ENCODE results near the gene ROR2. TPM values are rescaled to one million over a fixed set of nuclear protein-coding genes. Genes with fewer than 3 reads are reported as not detected.

Gene ROR2
- total and polyA plus RNA-seq, 4 donors = 0.13 to 0.84 (median 0.52) TPM

DNA sequence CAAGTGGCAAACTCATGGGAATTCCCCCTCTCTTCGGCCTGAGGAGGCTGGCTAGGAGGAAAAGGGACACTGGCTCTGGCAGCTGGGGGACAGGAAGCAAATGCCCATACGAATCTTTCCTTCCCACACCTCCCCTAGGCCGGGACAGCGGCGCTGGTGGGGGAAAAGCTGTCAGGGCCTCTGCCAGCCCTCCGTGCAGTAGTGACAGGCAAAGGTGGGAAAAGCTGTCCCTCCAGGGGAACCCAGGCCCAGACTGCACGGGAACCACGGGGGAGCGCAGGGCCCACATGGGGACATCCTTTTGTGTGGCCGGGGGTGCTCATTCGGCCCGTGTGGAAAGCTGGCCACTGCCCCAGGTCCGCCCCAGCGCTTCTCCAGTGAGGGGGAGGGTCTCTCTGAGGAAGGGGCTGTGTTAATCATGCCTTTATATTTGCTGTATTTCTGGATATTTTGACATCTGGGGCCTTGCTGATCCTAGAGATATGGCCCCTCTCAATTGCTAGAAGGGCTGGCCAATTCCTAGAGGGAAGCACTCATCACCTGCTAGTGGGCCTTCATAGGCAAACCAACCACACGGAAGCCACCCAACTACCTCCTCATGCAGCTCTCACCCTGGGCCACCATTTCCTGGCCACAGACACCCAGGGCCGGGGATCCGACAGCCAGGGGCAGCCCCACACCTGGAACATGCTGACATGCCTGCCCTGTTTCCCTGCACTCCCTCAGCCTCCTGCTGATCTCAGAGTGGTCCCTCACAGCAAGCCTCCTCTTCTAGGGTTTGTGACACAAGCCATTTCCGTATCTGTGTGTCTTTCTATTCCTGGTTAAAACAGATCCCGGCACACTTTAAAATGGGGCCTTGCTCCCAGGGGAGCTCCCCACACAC is 138.8 kb downstream of the ROR2 start:
- TF ChIP-seq, protein P1, sequence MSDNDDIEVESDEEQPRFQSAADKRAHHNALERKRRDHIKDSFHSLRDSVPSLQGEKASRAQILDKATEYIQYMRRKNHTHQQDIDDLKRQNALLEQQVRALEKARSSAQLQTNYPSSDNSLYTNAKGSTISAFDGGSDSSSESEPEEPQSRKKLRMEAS (IDR thresholded peaks at IDR 0.05) = no peak
- TF ChIP-seq, protein P2, sequence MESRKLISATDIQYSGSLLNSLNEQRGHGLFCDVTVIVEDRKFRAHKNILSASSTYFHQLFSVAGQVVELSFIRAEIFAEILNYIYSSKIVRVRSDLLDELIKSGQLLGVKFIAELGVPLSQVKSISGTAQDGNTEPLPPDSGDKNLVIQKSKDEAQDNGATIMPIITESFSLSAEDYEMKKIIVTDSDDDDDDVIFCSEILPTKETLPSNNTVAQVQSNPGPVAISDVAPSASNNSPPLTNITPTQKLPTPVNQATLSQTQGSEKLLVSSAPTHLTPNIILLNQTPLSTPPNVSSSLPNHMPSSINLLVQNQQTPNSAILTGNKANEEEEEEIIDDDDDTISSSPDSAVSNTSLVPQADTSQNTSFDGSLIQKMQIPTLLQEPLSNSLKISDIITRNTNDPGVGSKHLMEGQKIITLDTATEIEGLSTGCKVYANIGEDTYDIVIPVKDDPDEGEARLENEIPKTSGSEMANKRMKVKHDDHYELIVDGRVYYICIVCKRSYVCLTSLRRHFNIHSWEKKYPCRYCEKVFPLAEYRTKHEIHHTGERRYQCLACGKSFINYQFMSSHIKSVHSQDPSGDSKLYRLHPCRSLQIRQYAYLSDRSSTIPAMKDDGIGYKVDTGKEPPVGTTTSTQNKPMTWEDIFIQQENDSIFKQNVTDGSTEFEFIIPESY (IDR thresholded peaks at IDR 0.05) = no peak
- TF ChIP-seq SP1 (IDR thresholded peaks at IDR 0.05) (no peak), FOXA2 (IDR thresholded peaks at IDR 0.05) (no peak), HNF4A (conservative IDR thresholded peaks at IDR 0.05) (no peak), RAD21 (IDR thresholded peaks at IDR 0.05) (no peak), TAF1 (conservative IDR thresholded peaks at IDR 0.05) (no peak)
- TF ChIP-seq, protein P3, sequence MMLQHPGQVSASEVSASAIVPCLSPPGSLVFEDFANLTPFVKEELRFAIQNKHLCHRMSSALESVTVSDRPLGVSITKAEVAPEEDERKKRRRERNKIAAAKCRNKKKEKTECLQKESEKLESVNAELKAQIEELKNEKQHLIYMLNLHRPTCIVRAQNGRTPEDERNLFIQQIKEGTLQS (IDR thresholded peaks at IDR 0.05) = no peak
- TF ChIP-seq, protein P4, sequence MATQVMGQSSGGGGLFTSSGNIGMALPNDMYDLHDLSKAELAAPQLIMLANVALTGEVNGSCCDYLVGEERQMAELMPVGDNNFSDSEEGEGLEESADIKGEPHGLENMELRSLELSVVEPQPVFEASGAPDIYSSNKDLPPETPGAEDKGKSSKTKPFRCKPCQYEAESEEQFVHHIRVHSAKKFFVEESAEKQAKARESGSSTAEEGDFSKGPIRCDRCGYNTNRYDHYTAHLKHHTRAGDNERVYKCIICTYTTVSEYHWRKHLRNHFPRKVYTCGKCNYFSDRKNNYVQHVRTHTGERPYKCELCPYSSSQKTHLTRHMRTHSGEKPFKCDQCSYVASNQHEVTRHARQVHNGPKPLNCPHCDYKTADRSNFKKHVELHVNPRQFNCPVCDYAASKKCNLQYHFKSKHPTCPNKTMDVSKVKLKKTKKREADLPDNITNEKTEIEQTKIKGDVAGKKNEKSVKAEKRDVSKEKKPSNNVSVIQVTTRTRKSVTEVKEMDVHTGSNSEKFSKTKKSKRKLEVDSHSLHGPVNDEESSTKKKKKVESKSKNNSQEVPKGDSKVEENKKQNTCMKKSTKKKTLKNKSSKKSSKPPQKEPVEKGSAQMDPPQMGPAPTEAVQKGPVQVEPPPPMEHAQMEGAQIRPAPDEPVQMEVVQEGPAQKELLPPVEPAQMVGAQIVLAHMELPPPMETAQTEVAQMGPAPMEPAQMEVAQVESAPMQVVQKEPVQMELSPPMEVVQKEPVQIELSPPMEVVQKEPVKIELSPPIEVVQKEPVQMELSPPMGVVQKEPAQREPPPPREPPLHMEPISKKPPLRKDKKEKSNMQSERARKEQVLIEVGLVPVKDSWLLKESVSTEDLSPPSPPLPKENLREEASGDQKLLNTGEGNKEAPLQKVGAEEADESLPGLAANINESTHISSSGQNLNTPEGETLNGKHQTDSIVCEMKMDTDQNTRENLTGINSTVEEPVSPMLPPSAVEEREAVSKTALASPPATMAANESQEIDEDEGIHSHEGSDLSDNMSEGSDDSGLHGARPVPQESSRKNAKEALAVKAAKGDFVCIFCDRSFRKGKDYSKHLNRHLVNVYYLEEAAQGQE (IDR thresholded peaks at IDR 0.05) = no peak
- TF ChIP-seq, protein P5, sequence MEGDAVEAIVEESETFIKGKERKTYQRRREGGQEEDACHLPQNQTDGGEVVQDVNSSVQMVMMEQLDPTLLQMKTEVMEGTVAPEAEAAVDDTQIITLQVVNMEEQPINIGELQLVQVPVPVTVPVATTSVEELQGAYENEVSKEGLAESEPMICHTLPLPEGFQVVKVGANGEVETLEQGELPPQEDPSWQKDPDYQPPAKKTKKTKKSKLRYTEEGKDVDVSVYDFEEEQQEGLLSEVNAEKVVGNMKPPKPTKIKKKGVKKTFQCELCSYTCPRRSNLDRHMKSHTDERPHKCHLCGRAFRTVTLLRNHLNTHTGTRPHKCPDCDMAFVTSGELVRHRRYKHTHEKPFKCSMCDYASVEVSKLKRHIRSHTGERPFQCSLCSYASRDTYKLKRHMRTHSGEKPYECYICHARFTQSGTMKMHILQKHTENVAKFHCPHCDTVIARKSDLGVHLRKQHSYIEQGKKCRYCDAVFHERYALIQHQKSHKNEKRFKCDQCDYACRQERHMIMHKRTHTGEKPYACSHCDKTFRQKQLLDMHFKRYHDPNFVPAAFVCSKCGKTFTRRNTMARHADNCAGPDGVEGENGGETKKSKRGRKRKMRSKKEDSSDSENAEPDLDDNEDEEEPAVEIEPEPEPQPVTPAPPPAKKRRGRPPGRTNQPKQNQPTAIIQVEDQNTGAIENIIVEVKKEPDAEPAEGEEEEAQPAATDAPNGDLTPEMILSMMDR (IDR thresholded peaks at IDR 0.05; ENCODE audit: low read depth, low read length, missing input control) = no peak
- no peaks in the 10 kb centered on the region for H3K36me3 ChIP-seq (ENCODE audit: control insufficient read depth in 4 of 4, insufficient read depth in 3 of 4, low read depth in 1 of 4, low read length in 3 of 4)
- no peak overlapping the region for H3K9ac ChIP-seq (ENCODE audit: low read depth in 1 of 2, low read length in 2 of 2)
- DNase-seq (ENCODE audit: low spot score) = no peak
- 90% methylated on average over 19 of the region's 19 CpGs for WGBS
- H3K4me1 ChIP-seq (ENCODE audit: control insufficient read depth in 4 of 4, insufficient read depth in 4 of 4, low read length in 3 of 4) = no peaks in the 10 kb centered on the region
- no peaks in the 10 kb centered on the region for H3K9me3 ChIP-seq (ENCODE audit: control insufficient read depth in 4 of 4, low read length in 3 of 4)
- H3K27me3 ChIP-seq (ENCODE audit: control insufficient read depth in 4 of 4, insufficient read depth in 4 of 4, low read length in 3 of 4) = no peaks in the 10 kb centered on the region
- H3K27ac ChIP-seq (ENCODE audit: low read depth in 1 of 2, low read length in 2 of 2) = no peak overlapping the region
- no peak overlapping the region for H3K4me3 ChIP-seq (ENCODE audit: low read depth in 1 of 3, low read length in 3 of 3)

DNA sequence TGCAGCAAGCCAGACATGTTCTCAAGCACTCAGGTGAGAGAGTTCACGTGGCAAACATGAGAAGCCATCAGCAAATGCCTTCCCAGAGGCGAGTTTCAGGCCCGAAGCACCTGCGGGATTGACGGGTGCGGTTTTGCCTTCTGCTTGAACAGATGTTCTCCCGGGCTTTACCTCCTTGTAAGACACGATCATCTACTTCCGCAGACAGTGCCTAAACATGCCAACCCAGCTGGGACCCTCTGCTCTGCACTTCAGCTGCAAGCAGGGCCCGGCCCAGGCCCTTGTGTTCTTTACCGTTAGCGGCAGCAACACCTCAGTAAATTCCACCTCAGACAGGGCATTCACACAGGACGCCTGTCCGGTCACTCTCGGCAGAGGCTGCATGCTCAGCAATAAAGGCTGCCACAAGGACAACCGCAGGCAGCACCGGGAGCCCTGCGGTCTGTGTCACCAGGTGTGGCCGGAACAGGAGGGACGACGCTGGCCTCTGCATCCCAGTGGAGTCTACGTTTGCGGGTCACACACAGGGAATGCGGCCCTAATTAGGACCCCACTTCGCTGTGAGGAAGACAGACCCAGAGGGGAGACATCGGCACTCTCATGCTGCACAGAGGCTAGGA is 139.6 kb downstream of the ROR2 start:
- DNase-seq (ENCODE audit: low spot score) = no peak
- H3K36me3 ChIP-seq (ENCODE audit: control insufficient read depth in 4 of 4, insufficient read depth in 3 of 4, low read depth in 1 of 4, low read length in 3 of 4) = no peaks in the 10 kb centered on the region
- no peaks in the 10 kb centered on the region for H3K4me1 ChIP-seq (ENCODE audit: control insufficient read depth in 4 of 4, insufficient read depth in 4 of 4, low read length in 3 of 4)
- H3K27ac ChIP-seq (ENCODE audit: low read depth in 1 of 2, low read length in 2 of 2) = no peak overlapping the region
- 92% methylated on average over 26 of the region's 26 CpGs for WGBS
- no peak overlapping the region for H3K4me3 ChIP-seq (ENCODE audit: low read depth in 1 of 3, low read length in 3 of 3)
- H3K9ac ChIP-seq (ENCODE audit: low read depth in 1 of 2, low read length in 2 of 2) = no peak overlapping the region
- H3K9me3 ChIP-seq (ENCODE audit: control insufficient read depth in 4 of 4, low read length in 3 of 4) = no peaks in the 10 kb centered on the region
- H3K27me3 ChIP-seq (ENCODE audit: control insufficient read depth in 4 of 4, insufficient read depth in 4 of 4, low read length in 3 of 4) = no peaks in the 10 kb centered on the region
- no peak for TF ChIP-seq TAF1 (conservative IDR thresholded peaks at IDR 0.05)
- TF ChIP-seq, protein P3 (IDR thresholded peaks at IDR 0.05) = no peak
- TF ChIP-seq SP1 (IDR thresholded peaks at IDR 0.05) = no peak

Data from liver (tissue), 9 donors.